NOMO-1 treated with dmso at 0.1 percent for 144 hours (cell line): ENCODE measurements around the gene CEP295NL.
"Not testable (repeated sequence)": the region's sequence is repeated elsewhere in the genome, so short reads cannot be mapped to it uniquely, and the experiment has no call there.

Source experiments
- DNase-seq: peaks from one replicate; lab custom pipeline; 2025; ENCODE audit not compliant: unreplicated experiment; lab: John Stamatoyannopoulos, UW

CEP295NL gene

DNA sequence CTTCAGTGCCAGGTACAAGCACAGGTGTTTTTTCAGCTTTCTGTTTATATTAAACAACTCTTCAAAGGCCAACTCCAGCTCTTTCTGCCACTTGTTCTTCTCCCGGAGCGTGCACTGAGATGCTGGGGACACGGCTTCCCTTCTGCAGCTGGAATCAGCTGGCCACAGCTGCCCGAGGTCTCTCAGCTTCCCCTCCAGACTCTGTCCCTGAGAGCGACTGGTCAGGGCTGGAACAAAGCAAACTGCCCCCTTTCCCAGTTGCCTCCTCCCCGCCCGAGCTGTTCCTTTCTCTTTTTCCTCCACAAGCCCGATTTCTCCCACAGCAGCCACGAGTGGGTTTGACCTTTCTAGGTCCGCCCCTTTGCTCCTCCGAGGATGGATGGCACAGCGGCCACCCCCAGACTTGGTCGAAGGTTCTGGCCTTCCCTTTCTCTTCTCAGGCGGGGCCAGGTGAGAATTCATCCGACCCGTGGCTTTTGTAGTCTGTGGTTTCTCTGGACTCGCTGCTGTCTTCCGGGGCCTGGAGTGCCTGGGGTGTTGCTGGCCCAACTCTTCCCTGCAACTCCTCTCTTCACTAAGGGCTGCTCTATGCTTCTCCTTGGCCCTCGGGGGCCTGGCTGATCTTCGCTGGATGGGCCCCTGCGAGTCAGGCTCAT, 11.5 kb downstream of the CEP295NL start:
- no peak for DNase-seq

DNA sequence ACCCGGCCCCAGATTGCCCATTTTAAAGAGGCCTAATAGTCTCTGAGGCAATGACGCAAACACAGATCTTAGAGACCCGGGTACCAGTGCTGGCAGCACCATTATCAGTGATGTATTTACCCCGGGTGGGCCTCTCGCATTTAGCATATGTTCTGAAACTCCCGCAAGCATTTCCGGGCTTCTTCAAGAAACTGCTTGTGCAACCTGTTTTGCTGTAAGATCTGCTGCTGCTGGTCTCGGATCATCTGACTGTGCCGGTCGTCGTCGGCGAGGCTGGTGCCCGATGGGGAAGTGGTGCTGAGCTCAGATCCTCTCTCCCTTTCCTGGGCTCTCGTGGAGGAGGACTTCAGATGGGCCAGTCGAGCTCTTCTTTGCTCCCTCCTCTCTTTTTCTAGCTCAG, 12.5 kb downstream of the CEP295NL start:
- DNase-seq = peak; percentile 97

GRCh38 chr17:78890096-78890495, 12.9 kb downstream of the CEP295NL start:
- not testable (repeated sequence) for DNase-seq

DNA sequence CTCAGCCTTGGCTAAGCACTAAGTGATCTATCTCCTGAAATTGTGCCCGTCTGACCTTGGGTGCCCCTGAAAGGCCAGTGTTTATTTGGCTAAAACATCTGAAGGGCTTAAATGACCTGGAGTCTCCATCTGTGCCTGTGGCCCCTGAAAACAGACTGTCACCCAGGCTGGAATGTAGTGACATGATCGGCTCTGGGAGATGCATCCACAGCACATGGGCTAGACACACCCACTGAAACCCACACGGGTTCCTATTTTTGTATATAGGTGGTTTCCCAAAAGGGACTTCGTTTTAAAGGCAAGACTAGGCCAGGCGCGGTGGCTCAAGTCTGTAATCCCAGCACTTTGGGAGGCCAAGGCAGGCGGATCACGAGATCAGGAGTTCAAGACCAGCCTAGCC, 13.5 kb downstream of the CEP295NL start:
- DNase-seq = peak; percentile 17

DNA sequence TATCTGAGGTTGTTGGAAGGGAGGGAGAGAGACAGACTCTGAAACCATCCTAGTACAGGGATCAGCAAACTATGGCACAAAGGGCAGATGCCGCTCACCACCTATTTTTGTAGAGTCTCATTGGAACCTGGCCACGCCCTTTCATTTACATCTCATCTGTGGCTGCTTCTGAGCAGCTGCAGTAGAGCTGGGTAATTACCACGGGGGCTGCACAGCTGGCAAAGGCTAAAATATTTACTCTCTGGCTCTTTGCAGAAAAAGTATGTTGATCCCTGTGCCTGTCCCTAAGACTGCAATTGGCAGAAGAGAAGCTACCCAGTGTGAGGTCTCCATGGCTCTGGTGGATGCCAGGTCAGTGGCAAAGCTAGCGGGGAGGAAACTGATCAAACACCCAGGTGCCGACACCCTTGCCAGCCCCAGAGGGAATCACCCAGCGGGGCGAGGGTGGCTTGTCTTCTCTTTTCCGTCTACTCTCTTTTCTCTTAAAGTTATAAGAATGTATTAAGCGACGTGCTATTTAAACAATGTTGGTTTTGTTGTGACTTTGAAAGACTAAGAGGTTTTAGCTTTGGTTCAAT, 14.0 kb downstream of the CEP295NL start:
- DNase-seq = no peak

DNA sequence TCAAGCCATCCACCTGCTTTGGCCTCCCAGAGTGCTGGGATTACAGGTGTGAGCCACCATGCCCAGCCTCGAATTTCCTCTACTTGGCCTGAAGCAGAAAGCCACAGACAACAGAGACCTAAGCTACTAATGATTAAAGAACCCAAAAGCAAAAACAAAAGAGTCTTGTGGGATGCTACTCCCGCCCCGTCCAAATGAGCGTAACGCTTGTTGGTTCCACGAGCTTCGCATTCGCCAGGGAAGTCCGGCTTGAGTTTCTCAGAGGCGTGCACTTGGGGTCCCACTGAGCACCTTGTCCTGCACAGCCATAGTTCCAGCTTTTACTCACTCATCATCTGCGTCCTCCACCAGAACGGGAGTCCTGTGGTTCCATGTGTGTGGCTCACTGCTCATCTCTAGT, 16.0 kb downstream of the CEP295NL start:
- DNase-seq = no peak

DNA sequence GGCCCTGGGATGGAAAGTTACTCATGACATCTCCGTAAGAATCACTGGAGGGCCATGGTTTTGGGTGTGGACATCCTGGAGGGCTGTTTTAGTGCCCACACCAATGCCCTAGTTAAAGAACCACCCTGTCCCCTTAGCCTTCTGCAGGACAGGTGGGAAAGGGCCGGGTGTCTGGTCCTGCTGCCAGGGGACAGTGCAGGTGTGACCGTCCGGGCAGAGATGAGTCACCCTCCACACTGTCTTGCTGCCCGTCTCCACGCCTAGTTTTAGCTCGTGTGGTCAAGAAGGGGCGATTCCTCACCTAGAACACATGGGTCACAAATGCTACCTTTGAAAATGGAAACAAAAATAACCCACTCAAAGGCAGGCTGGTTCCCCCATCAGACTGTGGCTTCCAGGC, 17.0 kb downstream of the CEP295NL start:
- DNase-seq = no peak

DNA sequence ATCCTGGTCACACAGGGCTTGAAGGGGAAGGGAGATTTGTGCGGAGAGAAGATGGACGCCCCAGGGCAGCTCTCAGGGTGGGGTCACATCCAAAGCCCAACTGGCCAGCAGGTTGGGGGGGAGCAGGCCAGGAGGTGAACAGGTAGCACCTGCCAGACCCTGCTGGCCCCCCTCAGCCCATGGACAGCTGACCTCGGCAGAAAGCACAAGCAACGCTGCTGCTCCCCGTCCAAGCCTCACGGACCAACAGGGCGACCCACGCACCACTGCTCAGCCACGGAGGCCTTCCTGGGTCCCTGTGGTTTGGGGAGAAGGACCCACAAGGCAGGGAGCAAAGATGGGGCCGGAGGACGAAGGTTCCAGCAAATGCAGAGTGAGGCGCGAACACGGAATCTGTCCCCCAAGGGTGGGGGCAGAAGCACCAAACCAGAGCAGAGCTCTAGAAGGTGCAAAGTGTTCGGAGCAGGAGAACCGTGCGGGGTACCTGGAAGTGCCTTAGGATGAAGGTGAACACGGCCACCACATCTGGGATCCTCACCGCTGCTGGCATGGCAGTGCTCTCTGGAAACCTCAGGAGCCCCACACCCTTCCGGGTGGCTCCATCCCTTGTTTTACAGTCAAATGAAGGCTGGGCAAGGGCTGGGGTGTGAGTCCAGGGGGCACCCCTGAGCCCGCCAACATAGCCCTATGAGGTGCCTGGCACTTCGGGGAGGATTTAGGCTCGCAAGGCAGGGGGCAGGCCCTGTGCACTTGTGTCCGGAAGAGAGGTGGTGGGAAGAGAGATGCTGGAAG, 17.9 kb downstream of the CEP295NL start:
- DNase-seq = no peak

DNA sequence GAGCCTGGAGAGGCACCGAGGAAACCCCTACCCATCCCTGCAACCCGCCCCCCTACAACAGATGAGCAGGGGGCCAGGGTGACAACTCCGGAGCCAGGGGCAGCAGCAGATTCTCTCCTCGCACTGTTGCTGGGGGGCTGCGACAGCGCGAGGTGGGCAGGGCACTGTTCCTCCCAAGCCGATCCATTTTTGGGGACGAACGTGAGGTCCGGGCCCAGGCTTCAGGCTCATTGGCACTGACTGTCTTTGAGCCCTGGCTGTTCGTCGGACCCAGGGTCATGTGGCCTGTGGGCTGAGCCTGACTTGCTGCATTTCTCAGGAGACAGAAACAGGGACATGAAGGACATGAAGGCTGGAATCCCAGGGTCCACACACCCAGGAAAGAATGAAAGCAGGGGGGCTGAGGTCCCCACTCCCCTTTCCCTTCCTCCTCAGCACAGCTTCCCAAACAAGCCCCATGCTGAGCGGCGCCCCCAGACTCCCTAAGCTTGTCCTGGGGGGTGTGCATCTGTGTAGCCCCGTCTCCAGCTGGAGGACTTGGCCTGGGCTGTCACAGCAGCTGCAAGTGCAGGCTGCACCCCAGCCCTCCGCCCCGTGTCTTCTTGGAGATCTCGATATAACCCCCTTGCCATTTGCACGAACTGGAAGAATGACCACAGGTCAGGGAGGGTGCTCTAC, 18.7 kb downstream of the CEP295NL start:
- no peak for DNase-seq

GRCh38 chr17:78883533-78884131, 19.4 kb downstream of the CEP295NL start:
- DNase-seq = peak; percentile 12

GRCh38 chr17:78883089-78883532, 19.9 kb downstream of the CEP295NL start:
- peak; percentile 57 for DNase-seq

GRCh38 chr17:78882540-78883088, 20.4 kb downstream of the CEP295NL start:
- peak; percentile 36 for DNase-seq

DNA sequence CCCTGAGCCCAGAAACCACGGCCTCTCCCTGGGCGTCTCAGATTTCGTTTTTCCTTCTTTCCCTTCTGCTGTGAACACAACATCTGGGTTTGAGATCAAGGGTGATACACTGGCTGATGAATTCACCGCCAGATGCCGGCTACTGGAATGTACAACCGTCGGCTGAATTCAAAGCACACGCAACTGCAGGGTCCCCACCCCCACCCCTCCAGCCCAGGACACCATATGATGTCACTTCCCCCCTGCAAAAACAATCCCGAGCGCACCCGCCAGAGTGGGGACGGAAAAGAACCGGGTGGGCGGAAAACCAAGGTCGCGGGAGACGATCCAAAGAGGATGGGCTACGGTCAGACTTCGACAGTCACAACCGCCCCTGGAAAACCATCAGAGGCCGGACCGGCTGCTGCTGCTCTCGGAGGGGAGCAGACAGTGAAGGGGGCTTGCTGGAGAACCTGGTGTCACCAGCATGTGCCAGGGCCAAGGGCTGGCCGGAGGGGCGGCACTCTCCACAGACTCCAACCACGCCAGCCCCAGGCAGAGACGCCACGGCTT, 23.3 kb downstream of the CEP295NL start:
- no peak for DNase-seq

DNA sequence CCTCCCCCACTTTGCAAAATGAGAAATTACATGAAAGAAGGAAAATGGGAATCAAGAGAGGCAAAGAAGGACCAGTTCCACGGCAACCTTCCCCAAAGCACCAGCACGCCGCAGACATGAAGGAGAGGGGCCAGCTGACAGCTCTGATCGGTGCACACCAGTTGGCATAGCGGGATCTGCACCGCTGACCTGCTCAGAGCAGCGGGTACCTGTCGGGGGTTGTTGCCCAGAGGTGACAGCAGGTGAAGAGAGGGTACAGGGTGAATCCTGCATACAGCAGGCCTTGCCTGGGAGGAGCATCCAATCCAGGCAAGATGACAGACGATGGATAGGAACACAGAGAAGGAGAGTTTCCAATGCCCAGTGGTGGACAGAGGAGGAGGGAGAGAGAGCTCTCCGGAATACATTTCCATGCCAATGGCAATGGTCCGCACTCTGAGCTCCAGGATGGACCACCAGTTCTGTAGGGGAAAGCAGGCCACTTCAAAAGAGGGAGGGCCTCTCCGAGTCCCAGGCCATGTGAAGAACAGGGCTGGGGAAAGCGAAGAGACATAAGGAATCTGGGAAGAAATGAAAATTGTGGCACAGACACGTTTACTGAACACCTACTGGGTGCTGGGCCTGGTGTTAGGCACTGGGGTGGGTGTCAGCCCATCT, 24.0 kb downstream of the CEP295NL start:
- DNase-seq = no peak

GRCh38 chr17:78878261-78878660, 24.7 kb downstream of the CEP295NL start:
- no peak for DNase-seq

DNA sequence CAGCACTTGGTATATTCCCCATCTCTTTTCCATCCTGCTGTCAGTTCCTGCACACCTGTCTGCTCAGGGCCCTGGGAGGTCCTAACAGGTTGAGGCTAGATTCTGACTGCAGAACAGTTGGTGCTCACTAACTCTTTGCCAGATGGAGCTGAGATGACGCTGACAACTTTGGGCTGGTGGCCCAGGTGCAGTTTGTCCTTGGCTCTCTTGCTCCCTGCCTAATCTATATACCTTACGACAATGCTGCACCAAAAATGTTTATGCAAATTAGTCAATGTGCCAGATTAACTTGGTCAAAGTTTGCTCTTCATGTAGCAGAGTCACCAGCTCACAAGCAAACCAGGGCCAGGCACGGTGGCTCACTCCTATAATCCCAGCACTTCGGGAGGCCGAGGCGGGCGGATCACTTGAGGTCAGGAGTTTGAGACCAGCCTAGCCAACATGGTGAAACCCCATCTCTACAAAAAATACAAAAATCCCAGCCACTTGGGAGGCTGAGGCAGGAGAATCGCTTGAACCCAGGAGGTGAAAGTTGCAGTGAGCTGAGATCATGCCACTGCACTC, 26.0 kb downstream of the CEP295NL start:
- DNase-seq = not testable (repeated sequence)

GRCh38 chr17:78876094-78876597, 26.9 kb downstream of the CEP295NL start:
- no peak for DNase-seq

GRCh38 chr17:78875363-78876093, 27.5 kb downstream of the CEP295NL start:
- DNase-seq = no peak
